Smooth muscle cell (in vitro differentiated cells): ENCODE data around the gene BAAT. TPM values are rescaled to one million over a fixed set of nuclear protein-coding genes. Genes with fewer than 3 reads are reported as not detected.

Source experiments
- DNase-seq: peaks from one replicate; lab custom pipeline; 2025; ENCODE audit not compliant: unreplicated experiment; lab: John Stamatoyannopoulos, UW
- H2AFZ ChIP-seq: fragments of 200-600 bp; sonication (generic); 2 replicates; pipeline ENCODE4 v1.6.0; 2016; ENCODE audit warnings: antibody characterized with exemption, low read depth, mild to moderate bottlenecking
- H3F3A ChIP-seq: fragments of 200-600 bp; sonication (generic); 2 replicates; pipeline ENCODE4 v1.6.0; 2017; ENCODE audit warnings: antibody characterized with exemption, low read depth
- H3K27ac ChIP-seq: fragments of 200-600 bp; sonication (generic); 2 replicates; pipeline ENCODE4 v1.5.1; 2016; ENCODE audit warnings: low read depth, mild to moderate bottlenecking
- H3K27me3 ChIP-seq: fragments of 200-600 bp; sonication (generic); 2 replicates; pipeline ENCODE4 v1.6.1; 2016; ENCODE audit warnings: low read depth, mild to moderate bottlenecking
- H3K36me3 ChIP-seq: fragments of 200-600 bp; sonication (generic); 2 replicates; pipeline ENCODE4 v1.5.1; 2016; ENCODE audit warnings: low read depth
- H3K4me1 ChIP-seq: fragments of 200-600 bp; sonication (generic); 2 replicates; pipeline ENCODE4 v1.5.1; 2016; ENCODE audit warnings: low read depth
- H3K4me2 ChIP-seq: fragments of 200-600 bp; sonication (generic); 2 replicates; pipeline ENCODE4 v1.6.0; 2016; ENCODE audit warnings: mild to moderate bottlenecking
- H3K4me3 ChIP-seq: fragments of 200-600 bp; sonication (generic); 2 replicates; pipeline ENCODE4 v1.5.1; 2016; ENCODE audit warnings: mild to moderate bottlenecking
- H3K79me2 ChIP-seq: fragments of 200-600 bp; sonication (generic); 2 replicates; pipeline ENCODE4 v1.6.0; 2016; ENCODE audit warnings: low read depth, mild to moderate bottlenecking
- H3K9ac ChIP-seq: fragments of 200-600 bp; sonication (generic); 2 replicates; pipeline ENCODE4 v1.6.0; 2016; ENCODE audit warnings: low read depth
- H3K9me3 ChIP-seq: fragments of 200-600 bp; sonication (generic); replicated peaks from 2 replicates; pipeline ENCODE4 v1.5.1; 2016; ENCODE audit warnings: low read depth
- H4K20me1 ChIP-seq: fragments of 200-600 bp; sonication (generic); 2 replicates; pipeline ENCODE4 v1.6.0; 2016; ENCODE audit warnings: low read depth
- CTCF ChIP-seq: fragments of 200-600 bp; sonication (generic); IDR thresholded peaks from 2 replicates; pipeline ENCODE4 v1.5.1; 2017; ENCODE audit warnings: borderline replicate concordance, mild to moderate bottlenecking, antibody characterized with exemption; ENCODE audit not compliant: insufficient read depth, poor library complexity, severe bottlenecking
- WGBS: methylation state at CpG from one replicate; pipeline ENCODE4 v1.1.7; 2016; ENCODE audit warnings: low lambda C conversion rate; 5-methylcytosine and 5-hydroxymethylcytosine counted together
- polyA plus RNA-seq: library from polyadenylated mRNA; unstranded; fragments of >200 nt; fragmentation: Nextera tagmentation; extraction: Ambion mirVana; gene quantifications from 2 replicates; pipeline ENCODE4 v1.2.1, GENCODE V29; 2016
- total RNA-seq: library from RNA; depleted of rRNA; stranded (reverse); fragments of >200 nt; gene quantifications from 2 replicates; pipeline ENCODE4 v1.2.3, GENCODE V29; 2014

The BAAT gene
- total and polyA plus RNA-seq, 2 experiments from 2014 or later: not detected

GRCh38 chr9:101383361-101383760, 1.4 kb downstream of the BAAT start:
- H3K9me3 ChIP-seq: peaks cover 8% of the 10 kb centered on the region
- H3K27me3 ChIP-seq: no peaks in the 10 kb centered on the region
- TF ChIP-seq CTCF: no peak
- H3K79me2 ChIP-seq: no peaks in the 10 kb centered on the region
- no peaks in the 10 kb centered on the region for H4K20me1 ChIP-seq
- H3K36me3 ChIP-seq: peaks cover 3% of the 10 kb centered on the region
- no peak overlapping the region for H3K4me2 ChIP-seq
- H3F3A ChIP-seq: no peaks in the 10 kb centered on the region
- H2AFZ ChIP-seq: no peak overlapping the region
- WGBS: 95% methylated on average over 2 of the region's 2 CpGs
- DNase-seq: no peak
- no peak overlapping the region for H3K27ac ChIP-seq
- H3K4me1 ChIP-seq: no peaks in the 10 kb centered on the region
- no peak overlapping the region for H3K9ac ChIP-seq
- no peak overlapping the region for H3K4me3 ChIP-seq

- Histone ChIP-seq H3K9me3 (peaks cover 8% of the 10 kb centered on the region), H4K20me1 (no peaks in the 10 kb centered on the region), H3K36me3 (no peaks in the 10 kb centered on the region), H3K4me2 (no peak overlapping the region), H3K9ac (no peak overlapping the region), H3K4me3 (no peak overlapping the region), H3K79me2 (no peaks in the 10 kb centered on the region), H3K4me1 (no peaks in the 10 kb centered on the region), H3K27ac (no peak overlapping the region), H2AFZ (no peak overlapping the region), H3K27me3 (no peaks in the 10 kb centered on the region), H3F3A (no peaks in the 10 kb centered on the region)
- no peak for DNase-seq
- no peak for TF ChIP-seq CTCF
- 90% methylated on average over 2 of the region's 2 CpGs for WGBS
Measured at GRCh38 chr9:101381833-101382342, 2.9 kb downstream of the BAAT start.

DNA sequence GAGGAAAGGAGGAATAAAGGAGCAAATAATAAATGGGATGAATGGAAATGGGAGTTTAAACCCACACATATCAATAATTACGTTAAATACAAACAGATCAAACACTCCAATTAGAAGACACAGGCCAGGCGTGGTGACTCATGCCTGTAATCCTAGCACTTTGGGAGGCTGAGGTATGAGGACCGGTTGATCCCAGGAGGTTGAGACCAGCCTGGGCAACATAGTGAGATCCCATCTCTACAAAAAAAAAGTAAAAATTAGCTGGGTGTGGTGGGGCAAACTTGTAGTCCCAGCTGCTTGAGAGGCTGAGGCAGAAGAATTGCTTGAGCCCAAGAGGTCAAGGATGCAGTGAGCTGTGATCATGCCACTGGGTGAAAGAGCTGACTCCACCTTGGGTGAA, 3.7 kb downstream of the BAAT start:
- Histone ChIP-seq H3K4me1 (no peaks in the 10 kb centered on the region), H3K9ac (no peak overlapping the region), H3K4me2 (no peak overlapping the region), H4K20me1 (no peaks in the 10 kb centered on the region), H3K27me3 (no peaks in the 10 kb centered on the region), H3K27ac (no peak overlapping the region), H3K4me3 (no peak overlapping the region), H3F3A (peaks cover 4% of the 10 kb centered on the region), H3K79me2 (no peaks in the 10 kb centered on the region), H3K36me3 (no peaks in the 10 kb centered on the region), H3K9me3 (peaks cover 8% of the 10 kb centered on the region), H2AFZ (no peak overlapping the region)
- 94% methylated on average over 3 of the region's 3 CpGs for WGBS
- TF ChIP-seq CTCF: no peak
- DNase-seq: no peak

GRCh38 chr9:101380295-101380694, 4.5 kb downstream of the BAAT start:
- no peak for DNase-seq
- H3F3A ChIP-seq: peaks cover 4% of the 10 kb centered on the region
- H3K79me2 ChIP-seq: no peaks in the 10 kb centered on the region
- H3K27ac ChIP-seq: no peak overlapping the region
- no peak overlapping the region for H3K9ac ChIP-seq
- no peaks in the 10 kb centered on the region for H4K20me1 ChIP-seq
- no peaks in the 10 kb centered on the region for H3K36me3 ChIP-seq
- no peaks in the 10 kb centered on the region for H3K27me3 ChIP-seq
- peaks cover 2% of the 10 kb centered on the region for H3K9me3 ChIP-seq
- H2AFZ ChIP-seq: no peak overlapping the region
- no peak for TF ChIP-seq CTCF
- H3K4me3 ChIP-seq: no peak overlapping the region
- H3K4me1 ChIP-seq: no peaks in the 10 kb centered on the region
- no peak overlapping the region for H3K4me2 ChIP-seq
